Thyroid gland (tissue), 4 donors: ENCODE data around the gene IQGAP2. TPM values are rescaled to one million over a fixed set of nuclear protein-coding genes. Genes with fewer than 3 reads are reported as not detected.

ENCODE experiments used
- DNase-seq, 2 donors: peaks; one replicate each; pipeline ENCODE4 v3.0.0-alpha.2; 2019
- H3K27ac ChIP-seq, 3 donors: fragments of 200-600 bp; sonication (generic); 1 replicate in 2 of 3; 2 replicates in 1 of 3; pipeline ENCODE4 v1.5.1; 2016 to 2019; ENCODE audit warnings: mild to moderate bottlenecking in 1 of 3, moderate library complexity in 1 of 3
- H3K27me3 ChIP-seq: fragments of 200-600 bp; sonication (generic); one replicate; pipeline ENCODE4 v1.5.1; 2019
- H3K36me3 ChIP-seq, 2 donors: fragments of 200-600 bp; sonication (generic); one replicate each; pipeline ENCODE4 v1.5.1; 2016 to 2019
- H3K4me1 ChIP-seq, 2 donors: fragments of 200-600 bp; sonication (generic); one replicate each; pipeline ENCODE4 v1.5.1; 2017 to 2019
- H3K4me3 ChIP-seq, 3 donors: fragments of 200-600 bp; sonication (generic); replicated peaks in 1 of 3; 1 replicate in 2 of 3; 2 replicates in 1 of 3; pipeline ENCODE4 v1.5.1; 2016; ENCODE audit warnings: mild to moderate bottlenecking in 1 of 3
- H3K9me3 ChIP-seq: fragments of 200-600 bp; sonication (generic); one replicate; pipeline ENCODE4 v1.5.1; 2017
- POLR2A ChIP-seq, 2 donors: fragments of 450-650 bp; IDR thresholded peaks; one replicate each; pipeline ENCODE4 v1.6.1; 2017; ENCODE audit warnings: antibody characterized with exemption in 2 of 2, mild to moderate bottlenecking in 2 of 2, moderate library complexity in 1 of 2
- WGBS, 2 donors: methylation state at CpG; one replicate each; pipeline ENCODE4 v1.1.5; 2017; 5-methylcytosine and 5-hydroxymethylcytosine counted together
- intact Hi-C: fragments of 100-400 bp; cut with DNase I; formaldehyde crosslinking; loops from one replicate; pipeline ENCODE4 v1.15.1; 2023
- total RNA-seq, 4 donors: library from RNA; depleted of rRNA; stranded (reverse); fragments of >200 nt; gene quantifications; one replicate each; pipeline ENCODE4 v1.2.3, GENCODE V29; 2016
- TF ChIP-seq, protein P1 (sequence below), 6 experiments: fragments of 200-600 bp in 3 of 6; fragments of 450-650 bp in 3 of 6; sonication (generic) in 3 of 6; IDR thresholded peaks; one replicate each; pipeline ENCODE4 v1.5.1; 2016 to 2019; ENCODE audit warnings: antibody characterized with exemption in 6 of 6, mild to moderate bottlenecking in 2 of 6, inconsistent platforms in 1 of 6, moderate library complexity in 1 of 6

Gene IQGAP2
- total RNA-seq, 4 donors from 2014 or later, result 55.1 to 85.5 (median 64.0) TPM

DNA sequence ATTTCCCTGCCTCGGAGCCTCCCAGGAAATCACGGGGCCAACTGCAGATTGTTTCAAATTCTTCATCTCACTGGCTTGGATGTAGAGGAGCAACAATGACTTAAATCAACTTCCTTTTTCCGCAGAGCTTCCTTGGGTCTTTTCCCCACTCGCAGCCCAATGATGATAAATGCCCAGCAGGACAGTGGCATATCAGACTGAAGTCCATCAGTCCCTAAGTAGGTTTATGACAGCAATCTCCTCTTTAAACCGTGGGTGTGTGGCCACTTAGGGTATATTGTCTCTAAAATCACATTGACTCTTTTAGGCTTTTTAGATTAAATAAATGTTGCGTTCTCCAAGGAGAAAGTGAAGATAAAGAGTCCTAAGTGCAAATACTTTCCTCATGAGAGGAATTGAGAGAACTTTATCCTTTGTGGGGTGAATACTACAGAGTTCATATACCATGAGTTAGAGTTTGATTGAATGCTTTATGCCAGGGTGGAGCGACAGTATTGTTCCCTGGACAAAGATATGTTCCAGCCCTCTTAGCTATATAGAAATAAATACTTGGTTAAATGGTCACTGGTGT is 59.1 kb downstream of the IQGAP2 start:
- Histone ChIP-seq H3K4me3 (no peak overlapping the region), H3K4me1 (peaks cover 4 to 18% of the 10 kb centered on the region in 2 donors), H3K36me3 (no peaks in the 10 kb centered on the region), H3K27ac (no peak overlapping the region), H3K27me3 (no peaks in the 10 kb centered on the region), H3K9me3 (no peaks in the 10 kb centered on the region)
- 80 to 87% methylated on average over 7 of the region's 7 CpGs for WGBS, 2 donors
- DNase-seq, result no peak
- intact Hi-C loops, result no loop called here
- no peak for TF ChIP-seq POLR2A (IDR thresholded peaks at IDR 0.05)
- TF ChIP-seq, protein P1, sequence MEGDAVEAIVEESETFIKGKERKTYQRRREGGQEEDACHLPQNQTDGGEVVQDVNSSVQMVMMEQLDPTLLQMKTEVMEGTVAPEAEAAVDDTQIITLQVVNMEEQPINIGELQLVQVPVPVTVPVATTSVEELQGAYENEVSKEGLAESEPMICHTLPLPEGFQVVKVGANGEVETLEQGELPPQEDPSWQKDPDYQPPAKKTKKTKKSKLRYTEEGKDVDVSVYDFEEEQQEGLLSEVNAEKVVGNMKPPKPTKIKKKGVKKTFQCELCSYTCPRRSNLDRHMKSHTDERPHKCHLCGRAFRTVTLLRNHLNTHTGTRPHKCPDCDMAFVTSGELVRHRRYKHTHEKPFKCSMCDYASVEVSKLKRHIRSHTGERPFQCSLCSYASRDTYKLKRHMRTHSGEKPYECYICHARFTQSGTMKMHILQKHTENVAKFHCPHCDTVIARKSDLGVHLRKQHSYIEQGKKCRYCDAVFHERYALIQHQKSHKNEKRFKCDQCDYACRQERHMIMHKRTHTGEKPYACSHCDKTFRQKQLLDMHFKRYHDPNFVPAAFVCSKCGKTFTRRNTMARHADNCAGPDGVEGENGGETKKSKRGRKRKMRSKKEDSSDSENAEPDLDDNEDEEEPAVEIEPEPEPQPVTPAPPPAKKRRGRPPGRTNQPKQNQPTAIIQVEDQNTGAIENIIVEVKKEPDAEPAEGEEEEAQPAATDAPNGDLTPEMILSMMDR (IDR thresholded peaks at IDR 0.05), result no peak

DNA sequence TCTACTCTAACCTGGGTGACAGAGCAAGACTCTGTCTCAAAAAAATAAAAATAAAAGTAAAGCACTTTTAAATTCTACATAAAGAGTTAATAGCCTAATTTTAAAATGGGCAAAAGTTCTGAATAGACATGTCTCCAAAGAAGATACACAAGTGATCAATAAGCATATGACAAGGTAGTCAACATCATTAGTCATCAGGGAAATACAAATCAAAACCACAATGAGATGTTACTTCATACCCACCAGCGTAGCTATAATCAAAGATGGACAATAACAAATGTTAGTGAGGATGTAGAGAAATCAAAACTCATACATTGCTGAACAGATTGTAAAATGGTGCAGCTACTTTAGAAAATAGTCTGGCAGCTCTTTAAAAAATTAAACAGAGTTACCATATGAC is 64.1 kb downstream of the IQGAP2 start:
- no peak overlapping the region for H3K27ac ChIP-seq
- H3K4me1 ChIP-seq, result peaks cover 0 to 3% of the 10 kb centered on the region in 2 donors
- no peaks in the 10 kb centered on the region for H3K36me3 ChIP-seq
- H3K9me3 ChIP-seq, result no peaks in the 10 kb centered on the region
- no peak overlapping the region for H3K4me3 ChIP-seq
- intact Hi-C loops, result no loop called here
- TF ChIP-seq POLR2A (IDR thresholded peaks at IDR 0.05), result no peak
- TF ChIP-seq, protein P1 (IDR thresholded peaks at IDR 0.05), result no peak
- 94 to 95% methylated on average over 1 of the region's 1 CpG for WGBS, 2 donors
- DNase-seq, result no peak
- no peaks in the 10 kb centered on the region for H3K27me3 ChIP-seq

DNA sequence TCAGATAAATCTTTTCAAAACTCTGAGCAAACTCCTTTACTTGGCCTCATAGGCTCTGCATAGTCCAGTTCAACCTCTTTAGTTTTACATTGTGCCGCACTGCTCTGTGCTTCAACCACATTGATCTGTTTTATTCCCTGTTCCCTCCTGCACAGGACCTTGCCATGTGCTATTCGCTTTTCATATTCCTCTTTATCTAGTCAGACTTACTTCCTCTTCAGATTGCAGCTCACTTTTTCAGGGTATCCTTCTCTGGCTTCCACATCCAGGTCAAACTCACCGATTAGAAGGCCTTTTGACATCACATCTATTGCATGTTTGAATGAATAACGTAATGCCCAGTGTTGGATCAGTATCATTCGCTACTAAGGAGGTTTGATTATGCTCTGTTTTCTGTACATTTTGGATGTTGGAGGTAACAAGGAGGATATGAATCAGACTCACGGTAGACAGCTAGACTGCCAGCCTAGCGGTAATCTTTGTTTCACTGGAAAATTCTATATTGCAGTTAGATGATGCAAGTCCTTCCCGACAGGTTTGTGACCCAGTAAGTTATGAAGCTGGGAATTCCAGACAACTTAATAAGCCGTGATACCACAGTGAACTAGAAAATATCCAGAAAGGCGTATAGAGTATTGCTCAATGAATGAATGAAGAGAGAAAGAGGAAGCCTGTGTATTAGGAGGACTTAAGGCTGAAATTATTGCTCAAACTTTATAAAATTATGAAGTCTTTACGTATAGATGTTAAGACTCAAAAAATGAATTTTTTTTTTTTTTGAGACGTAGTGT is 65.7 kb downstream of the IQGAP2 start:
- Histone ChIP-seq H3K36me3 (no peaks in the 10 kb centered on the region), H3K27me3 (no peaks in the 10 kb centered on the region), H3K4me1 (peaks cover 0 to 3% of the 10 kb centered on the region in 2 donors), H3K9me3 (no peaks in the 10 kb centered on the region), H3K27ac (no peak overlapping the region), H3K4me3 (no peak overlapping the region)
- intact Hi-C loops, result no loop called here
- no peak for TF ChIP-seq POLR2A (IDR thresholded peaks at IDR 0.05)
- TF ChIP-seq, protein P1 (IDR thresholded peaks at IDR 0.05), result no peak
- DNase-seq, result no peak
- WGBS, 2 donors, result 94% methylated on average over 12 of the region's 12 CpGs

- no peak overlapping the region for H3K27ac ChIP-seq
- peaks cover 0 to 3% of the 10 kb centered on the region in 2 donors for H3K4me1 ChIP-seq
- intact Hi-C loops, result no loop called here
- H3K9me3 ChIP-seq, result no peaks in the 10 kb centered on the region
- TF ChIP-seq, protein P1 (IDR thresholded peaks at IDR 0.05), result no peak
- no peak for TF ChIP-seq POLR2A (IDR thresholded peaks at IDR 0.05)
- H3K4me3 ChIP-seq, result no peak overlapping the region
- no peaks in the 10 kb centered on the region for H3K27me3 ChIP-seq
- no peak for DNase-seq
- no peaks in the 10 kb centered on the region for H3K36me3 ChIP-seq
- WGBS, 2 donors, result 89 to 95% methylated on average over 3 of the region's 3 CpGs
Measured at GRCh38 chr5:76469656-76470290, 66.7 kb downstream of the IQGAP2 start.

DNA sequence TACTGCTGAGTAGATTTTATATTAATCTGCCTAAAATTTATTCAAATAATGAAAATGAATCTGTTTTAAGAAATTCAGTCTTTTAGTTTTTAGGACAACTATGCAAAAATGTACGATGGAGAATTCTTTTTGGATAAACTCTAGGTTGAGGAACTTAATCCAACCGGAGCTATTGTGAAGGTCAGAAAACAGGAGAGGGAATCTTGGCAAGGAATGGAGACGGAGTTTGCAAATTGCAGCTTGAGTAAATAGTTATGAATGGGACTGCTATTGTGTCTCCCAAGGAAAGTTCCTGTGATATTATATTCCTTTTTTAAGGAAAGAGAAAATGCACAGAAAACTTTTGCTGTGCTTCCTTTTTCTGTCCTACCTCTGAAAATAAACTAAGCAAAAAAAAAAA is 67.9 kb downstream of the IQGAP2 start:
- H3K27me3 ChIP-seq, result no peaks in the 10 kb centered on the region
- no peaks in the 10 kb centered on the region for H3K9me3 ChIP-seq
- no peak for DNase-seq
- no peak overlapping the region for H3K4me3 ChIP-seq
- TF ChIP-seq POLR2A (IDR thresholded peaks at IDR 0.05), result no peak
- TF ChIP-seq, protein P1 (IDR thresholded peaks at IDR 0.05), result no peak
- WGBS, 2 donors, result 64 to 71% methylated on average over 3 of the region's 3 CpGs
- H3K4me1 ChIP-seq, result peaks cover 0 to 3% of the 10 kb centered on the region in 2 donors
- H3K36me3 ChIP-seq, result no peaks in the 10 kb centered on the region
- no peak overlapping the region for H3K27ac ChIP-seq
- intact Hi-C loops, result no loop called here
